Measurements from ENCODE around the gene ATP1B4.

The ATP1B4 gene

GRCh38 chrX:120377179-120377578 lies 15.3 kb downstream of the ATP1B4 start:
- DNase-seq: no peak

GRCh38 chrX:120377715-120378114 lies 15.8 kb downstream of the ATP1B4 start:
- DNase-seq: no peak

- DNase-seq: no peak
Measured at GRCh38 chrX:120378570-120378969, 16.7 kb downstream of the ATP1B4 start.

- DNase-seq: no peak
Measured at GRCh38 chrX:120379937-120380681, 18.2 kb downstream of the ATP1B4 start.

- DNase-seq: no peak
Measured at GRCh38 chrX:120380699-120381098, 18.8 kb downstream of the ATP1B4 start.

- no peak for DNase-seq
Measured at GRCh38 chrX:120401301-120401700, 39.4 kb downstream of the ATP1B4 start.

GRCh38 chrX:120402369-120402768 lies 40.5 kb downstream of the ATP1B4 start:
- peak; percentile 3 for DNase-seq

- no peak for DNase-seq
Measured at GRCh38 chrX:120406638-120407037, 44.7 kb downstream of the ATP1B4 start.

- DNase-seq: no peak
Measured at GRCh38 chrX:120408168-120408567, 46.3 kb downstream of the ATP1B4 start.

- DNase-seq: no peak
Measured at GRCh38 chrX:120419463-120419862, 57.6 kb downstream of the ATP1B4 start.

- peak; percentile 39 for DNase-seq
Measured at GRCh38 chrX:120426599-120426998, 64.7 kb downstream of the ATP1B4 start.

GRCh38 chrX:120428309-120428708 lies 66.4 kb downstream of the ATP1B4 start:
- no peak for DNase-seq

- DNase-seq: no peak
Measured at GRCh38 chrX:120429776-120430540, 68.1 kb downstream of the ATP1B4 start.

Measured in HCEC 1CT (cell line).